Left ventricle myocardium superior (tissue), 1 donor: Measurements from ENCODE around the gene SPSB3. TPM values are rescaled to one million over a fixed set of nuclear protein-coding genes. Genes with fewer than 3 reads are reported as not detected.
A peak's percentile ranks its signal among the peaks of the same experiment; 100 is the strongest.

Experiments used
- ATAC-seq: fragments of 200-7000 bp; cut with Tn5 transposase; one replicate; pipeline ENCODE4 v1.9.1; 2020; ENCODE audit warnings: mild to moderate bottlenecking, moderate library complexity
- DNase-seq: peaks from one replicate; pipeline ENCODE4 v3.0.0-alpha.2; 2020
- intact Hi-C: fragments of 100-400 bp; cut with micrococcal nuclease; formaldehyde crosslinking; loops from one replicate; pipeline ENCODE4 v1.11.0; 2022
- long read RNA-seq: library from polyadenylated mRNA; unstranded; transcript quantifications from one replicate; pipeline ENCODE4 v2.0.0, GENCODE V29; 2021
- total RNA-seq: library from RNA; stranded (reverse); fragmentation: NEBNext Ultra II Directional; extraction: Animal tissue kit (Norgen Biotek cat#: 25700); gene quantifications from one replicate; pipeline ENCODE4 v1.2.1, GENCODE V29; 2021
- donor health status: DM: no; HTN: yes; CAD: no; lungs with severe emphysema.

Gene SPSB3
- 40.8 TPM for total RNA-seq
- long read RNA-seq, transcript SPSB3-209 (6 exons, 1,628 nt) = minor isoform, 31 of 232 reads
- long read RNA-seq, transcript SPSB3-208 (7 exons, 1,784 nt) = major isoform, 105 of 232 reads
- long read RNA-seq, transcript SPSB3-202 (5 exons, 1,509 nt) = minor isoform, 12 of 232 reads
- long read RNA-seq, transcript SPSB3-201 (6 exons, 1,449 nt) = minor isoform, 29 of 232 reads
- long read RNA-seq, partial matches to known transcripts = 15 of 232 reads
- long read RNA-seq, other reads (novel, unspliced or antisense) = 36 of 232 reads

DNA sequence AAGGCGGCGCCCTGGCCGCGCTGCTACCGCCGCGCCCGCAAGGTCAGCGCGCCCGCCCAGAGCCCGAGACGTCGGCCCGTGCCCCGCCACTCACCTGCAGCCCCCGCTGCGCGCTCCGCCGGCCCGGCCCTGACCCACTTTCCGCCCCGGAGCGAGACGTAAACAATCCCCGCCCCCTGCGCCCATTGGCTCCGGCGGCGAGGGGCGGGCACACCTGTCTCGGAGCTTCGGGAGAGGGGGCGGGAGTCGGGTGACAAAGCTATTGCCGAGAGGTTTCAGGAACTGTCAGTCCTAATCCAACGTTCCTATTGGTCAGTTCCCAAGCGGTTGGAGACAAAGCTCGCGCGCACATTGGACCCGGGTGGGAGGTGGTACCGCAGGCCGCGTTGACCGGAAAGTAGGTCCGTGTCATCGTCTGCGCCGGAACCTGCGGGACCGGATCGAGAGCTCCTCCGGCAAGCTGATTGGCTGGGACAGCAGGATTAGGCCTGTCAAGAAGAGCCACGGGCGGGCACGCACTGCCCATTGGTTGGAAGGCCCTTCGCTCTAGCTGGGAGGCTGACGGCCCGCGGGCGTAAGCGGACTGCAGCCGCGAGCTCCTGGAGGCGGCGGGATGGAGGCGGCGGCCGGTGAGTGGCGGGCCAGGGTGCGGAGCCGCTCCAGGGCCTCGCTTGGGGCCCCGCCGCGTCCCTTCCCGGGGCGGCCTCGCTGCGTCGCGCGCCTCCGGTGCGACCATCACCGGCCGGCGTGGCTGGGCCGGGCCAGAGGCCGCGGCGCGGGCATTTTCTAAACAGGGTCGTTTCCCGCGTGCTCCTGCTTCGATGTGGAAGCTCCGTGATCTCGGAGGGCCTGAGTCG is at the start of gene SPSB3, which contains the start of gene NUBP2:
Gene SPSB3, minus strand, starts transcription at position 164 of the 857 bp plus-strand sequence. CDS start 1,088 bp downstream, outside the sequence.
Gene NUBP2, plus strand, starts transcription at position 553 of the 857 bp plus-strand sequence. Its CDS starts 61 bp downstream, at position 614.
- intact Hi-C loops = no loop called here
- DNase-seq = peak; percentile 100
- ATAC-seq = peak; percentile 93

DNA sequence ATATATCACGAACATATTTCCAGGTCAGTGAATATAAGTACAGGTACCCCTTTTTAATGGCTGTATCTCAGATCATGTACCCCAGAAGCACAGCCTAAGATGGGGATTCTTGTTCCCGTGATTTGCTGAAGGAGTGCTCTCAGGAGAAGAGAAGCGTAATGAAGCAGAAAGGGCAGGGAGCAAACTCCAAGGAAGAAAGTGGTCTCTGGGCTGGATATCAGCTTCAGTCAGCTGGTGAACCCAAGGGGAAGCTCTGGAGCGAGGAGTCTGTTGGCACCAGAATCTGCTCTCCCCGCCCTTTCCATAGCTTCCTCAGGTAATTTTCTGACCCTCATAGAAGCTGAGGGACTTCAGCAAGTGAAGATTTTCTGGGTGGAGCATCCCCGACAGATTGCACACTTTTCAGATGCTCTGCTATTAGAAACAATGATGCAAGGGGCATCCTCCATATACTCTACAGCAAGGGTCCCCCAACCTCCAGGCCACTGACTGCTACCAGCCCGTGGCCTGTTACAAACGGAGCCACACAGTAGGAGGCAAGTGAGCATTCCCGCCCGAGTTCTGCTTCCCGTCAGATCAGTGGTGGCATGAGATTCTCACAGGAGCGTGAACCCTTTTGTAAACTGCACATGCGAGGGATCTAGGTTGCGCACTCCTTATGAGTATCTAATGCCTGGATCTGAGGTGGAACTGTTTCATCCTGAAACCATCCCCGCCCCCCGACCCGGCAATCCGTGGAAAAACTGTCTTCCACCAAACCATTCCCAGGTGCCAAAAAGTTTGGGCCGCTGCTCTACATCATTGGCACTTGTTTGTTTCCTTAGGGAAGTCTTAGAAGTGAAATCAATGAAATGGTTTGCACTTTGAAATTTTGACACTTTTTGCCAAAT is 49.1 kb upstream of the SPSB3 start:
- intact Hi-C loops = no loop called here
- no peak for DNase-seq
- ATAC-seq = no peak

DNA sequence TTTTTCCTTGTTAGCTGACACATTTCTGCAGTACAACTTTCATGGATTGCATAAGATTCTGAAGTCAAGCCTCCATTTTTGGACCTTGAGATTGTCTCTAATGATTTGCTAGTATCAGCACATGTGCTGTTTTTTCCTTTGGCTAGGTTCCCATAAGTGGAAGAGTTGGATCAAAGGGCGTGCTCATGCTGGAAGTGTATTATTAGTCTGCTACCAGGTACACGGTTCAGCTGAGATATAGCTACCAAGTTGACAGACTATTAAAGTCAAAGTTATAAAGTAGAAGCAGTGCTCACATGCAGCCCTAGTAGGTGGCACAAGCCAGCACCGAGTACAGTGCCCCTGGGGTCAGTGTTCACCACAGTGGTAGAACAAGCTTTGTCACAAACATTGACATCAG is 47.8 kb upstream of the SPSB3 start:
- intact Hi-C loops = no loop called here
- no peak for DNase-seq
- ATAC-seq = no peak

DNA sequence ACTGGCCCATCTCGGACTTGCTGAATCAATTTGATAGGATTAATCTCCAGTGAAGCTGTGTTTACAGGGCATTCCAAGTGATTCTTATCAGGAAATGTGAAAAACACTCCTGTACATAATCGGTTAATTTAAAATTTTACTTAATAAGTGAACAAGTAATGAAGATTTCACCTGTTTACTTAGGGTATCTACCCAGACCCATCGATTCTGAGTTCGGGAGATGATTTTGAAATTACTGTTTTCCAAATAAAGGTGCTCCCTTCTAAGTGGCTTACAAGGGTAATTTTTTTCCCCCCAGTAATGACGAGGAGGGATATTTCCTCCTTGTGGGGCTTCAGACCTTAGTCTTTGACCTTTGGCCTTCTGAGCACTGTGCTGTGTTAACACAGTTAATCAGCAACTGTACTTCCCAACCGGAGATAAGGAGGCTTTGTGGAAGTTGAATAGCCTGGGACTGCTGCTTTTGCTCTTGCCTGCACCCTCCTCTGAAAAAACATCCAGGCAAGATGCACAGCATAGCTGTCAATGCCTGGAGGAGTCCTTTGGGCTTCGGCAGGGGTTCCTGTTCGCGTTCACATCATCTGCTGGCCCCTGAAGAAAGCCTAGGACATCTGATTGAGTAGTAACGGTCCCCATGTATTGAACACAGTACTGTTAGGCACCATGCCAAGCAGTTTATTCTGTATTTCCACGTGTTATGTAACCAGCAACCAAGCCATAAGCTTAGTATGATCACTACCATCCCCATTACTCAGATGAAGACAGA is 46.5 kb upstream of the SPSB3 start:
- no peak for ATAC-seq
- intact Hi-C loops = no loop called here
- no peak for DNase-seq

DNA sequence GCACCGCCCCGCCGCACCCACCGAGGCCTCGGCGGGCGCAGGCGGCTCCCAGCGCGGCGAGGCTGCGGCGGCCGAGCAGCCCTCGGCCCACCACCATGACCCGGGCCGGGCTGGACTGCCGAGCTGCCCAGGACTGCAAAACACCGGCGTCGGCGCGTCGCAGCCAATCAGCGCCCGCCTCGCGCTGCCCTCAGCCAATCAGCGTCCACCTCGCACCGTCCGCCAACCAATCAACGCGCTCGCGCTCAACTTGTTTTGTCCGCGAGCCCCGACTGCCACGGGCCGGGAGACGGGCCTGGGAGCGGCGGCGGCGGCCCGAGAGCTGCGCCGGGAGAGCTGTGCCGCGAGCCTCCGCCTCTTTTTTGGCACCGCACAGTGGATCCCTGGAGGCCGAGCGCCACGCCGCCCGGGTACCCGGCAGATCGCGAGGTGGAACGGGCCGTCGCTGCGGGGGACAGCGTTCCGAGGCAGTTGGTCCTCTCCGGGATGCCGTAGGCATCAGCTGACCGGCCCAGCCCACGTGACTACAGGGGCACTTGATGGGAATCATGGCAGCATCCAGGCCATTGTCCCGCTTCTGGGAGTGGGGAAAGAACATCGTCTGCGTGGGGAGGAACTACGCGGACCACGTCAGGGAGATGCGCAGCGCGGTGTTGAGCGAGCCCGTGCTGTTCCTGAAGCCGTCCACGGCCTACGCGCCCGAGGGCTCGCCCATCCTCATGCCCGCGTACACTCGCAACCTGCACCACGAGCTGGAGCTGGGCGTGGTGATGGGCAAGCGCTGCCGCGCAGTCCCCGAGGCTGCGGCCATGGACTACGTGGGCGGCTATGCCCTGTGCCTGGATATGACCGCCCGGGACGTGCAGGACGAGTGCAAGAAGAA is 44.6 kb upstream of the SPSB3 start, which contains the start of the genes FAHD1 and HAGH:
Gene FAHD1, plus strand, starts transcription at position 516 of the 883 bp plus-strand sequence. Its CDS starts 33 bp downstream, at position 549.
Gene HAGH, minus strand, starts transcription at position 135 of the 883 bp plus-strand sequence. Its CDS starts 38 bp downstream, at position 97.
- ATAC-seq (peak; percentile 95), DNase-seq (peak; percentile 97)
- intact Hi-C loops = no loop called here

DNA sequence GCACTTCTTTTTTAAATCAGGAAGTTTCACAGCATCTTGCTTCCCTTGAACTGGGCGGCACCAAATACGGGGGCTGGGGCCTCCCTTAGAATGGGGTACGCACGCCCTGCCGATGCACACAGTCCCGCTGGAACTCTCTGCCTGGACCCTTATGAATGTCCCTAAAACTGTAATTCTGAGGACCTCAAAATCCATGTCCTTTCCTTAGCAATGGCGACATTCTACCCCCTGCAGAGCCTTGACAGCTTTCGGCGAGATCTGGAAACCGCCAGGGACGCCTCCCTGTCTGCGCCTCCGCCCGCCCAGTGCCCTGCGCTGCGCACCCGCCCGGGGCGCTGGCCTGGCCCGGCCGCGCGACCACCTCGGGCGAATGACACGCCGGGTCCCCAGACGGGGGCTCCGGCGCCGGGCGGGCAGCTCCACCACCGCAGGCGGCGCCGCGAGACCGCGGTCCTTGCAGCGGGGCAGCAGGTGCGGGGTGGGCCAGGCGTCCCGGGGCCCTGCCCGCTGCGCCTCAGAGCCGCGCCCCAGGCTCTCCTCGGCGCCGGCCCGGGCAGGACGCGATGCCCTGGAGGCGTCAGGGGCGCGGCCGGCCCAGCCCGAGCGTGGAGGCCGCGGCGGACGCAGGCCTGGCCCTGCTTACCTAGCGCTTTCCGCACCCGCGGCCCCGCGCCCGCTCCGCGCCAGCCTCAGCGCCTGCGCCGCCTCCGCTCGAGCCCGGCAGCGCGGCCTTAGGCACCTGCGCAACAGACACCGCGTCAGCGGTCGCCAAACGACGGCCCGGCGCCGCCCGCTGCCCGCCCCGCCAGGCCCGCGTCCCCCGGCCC is 43.7 kb upstream of the SPSB3 start:
- DNase-seq = peak; percentile 81
- peak; percentile 15 for ATAC-seq
- intact Hi-C loops = no loop called here

DNA sequence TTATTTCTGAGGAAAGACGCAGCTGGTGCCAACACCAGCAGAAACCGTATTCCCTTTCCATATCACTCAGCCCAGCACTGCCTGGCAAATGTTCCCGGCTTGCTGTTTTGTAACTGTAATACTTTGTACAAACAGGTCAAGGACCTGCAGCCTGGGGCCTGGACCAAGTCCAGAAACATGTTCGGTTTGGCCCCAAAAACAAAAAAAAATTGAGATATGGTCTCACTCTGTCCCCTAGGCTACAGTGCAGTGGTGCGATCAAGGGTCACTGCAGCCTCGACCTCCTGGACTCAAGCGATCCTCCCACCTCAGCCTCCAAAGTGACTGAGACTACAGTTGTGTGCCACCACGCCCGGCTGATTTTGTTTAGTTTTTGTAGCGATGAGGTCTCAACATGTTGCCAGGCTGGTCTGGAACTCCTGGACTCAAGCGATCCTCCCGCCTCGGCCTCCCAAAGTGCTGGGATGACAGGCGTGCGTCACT is 43.1 kb upstream of the SPSB3 start:
- DNase-seq (no peak), ATAC-seq (no peak)
- intact Hi-C loops = no loop called here

DNA sequence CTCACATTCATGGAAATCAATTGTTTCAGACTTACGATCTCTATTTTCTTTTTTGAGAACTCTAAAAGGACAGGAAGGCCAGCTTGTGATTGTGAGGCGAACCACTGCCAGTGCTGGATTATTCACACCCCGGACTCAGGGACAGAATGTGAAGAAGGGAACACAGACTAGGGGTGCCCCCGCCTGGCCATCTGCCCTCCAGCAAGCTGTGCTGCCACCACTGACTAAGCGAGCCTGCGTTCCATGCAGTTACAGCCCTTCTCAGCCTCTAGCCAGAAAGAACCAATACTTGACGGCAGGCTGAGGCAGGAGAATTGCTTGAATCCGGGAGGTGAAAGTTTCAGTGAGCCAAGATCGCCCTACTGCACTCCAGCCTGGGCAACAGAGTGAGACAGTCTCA is 41.5 kb upstream of the SPSB3 start:
- intact Hi-C loops = no loop called here
- DNase-seq = peak; percentile 53
- no peak for ATAC-seq

DNA sequence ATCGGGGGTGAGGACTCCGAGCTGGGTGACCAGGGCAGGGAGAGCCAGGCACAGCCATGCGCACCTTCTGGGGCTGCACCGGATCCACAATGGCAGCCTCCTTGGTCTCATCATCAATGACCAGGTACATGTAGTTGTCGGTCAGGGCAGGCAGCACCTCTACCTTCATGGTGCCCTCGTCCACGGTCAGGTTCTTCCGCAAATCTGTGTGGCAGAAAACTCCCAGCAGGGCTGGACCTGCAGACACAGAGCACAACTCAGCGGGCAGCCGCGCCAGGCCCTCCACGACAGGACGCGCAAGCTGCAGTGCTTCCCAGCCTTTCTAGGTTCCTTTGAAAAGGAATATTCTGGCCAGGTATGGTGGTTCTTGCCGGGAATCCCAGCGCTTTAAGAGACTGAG is 40.4 kb upstream of the SPSB3 start:
- intact Hi-C loops = no loop called here
- no peak for ATAC-seq
- no peak for DNase-seq

DNA sequence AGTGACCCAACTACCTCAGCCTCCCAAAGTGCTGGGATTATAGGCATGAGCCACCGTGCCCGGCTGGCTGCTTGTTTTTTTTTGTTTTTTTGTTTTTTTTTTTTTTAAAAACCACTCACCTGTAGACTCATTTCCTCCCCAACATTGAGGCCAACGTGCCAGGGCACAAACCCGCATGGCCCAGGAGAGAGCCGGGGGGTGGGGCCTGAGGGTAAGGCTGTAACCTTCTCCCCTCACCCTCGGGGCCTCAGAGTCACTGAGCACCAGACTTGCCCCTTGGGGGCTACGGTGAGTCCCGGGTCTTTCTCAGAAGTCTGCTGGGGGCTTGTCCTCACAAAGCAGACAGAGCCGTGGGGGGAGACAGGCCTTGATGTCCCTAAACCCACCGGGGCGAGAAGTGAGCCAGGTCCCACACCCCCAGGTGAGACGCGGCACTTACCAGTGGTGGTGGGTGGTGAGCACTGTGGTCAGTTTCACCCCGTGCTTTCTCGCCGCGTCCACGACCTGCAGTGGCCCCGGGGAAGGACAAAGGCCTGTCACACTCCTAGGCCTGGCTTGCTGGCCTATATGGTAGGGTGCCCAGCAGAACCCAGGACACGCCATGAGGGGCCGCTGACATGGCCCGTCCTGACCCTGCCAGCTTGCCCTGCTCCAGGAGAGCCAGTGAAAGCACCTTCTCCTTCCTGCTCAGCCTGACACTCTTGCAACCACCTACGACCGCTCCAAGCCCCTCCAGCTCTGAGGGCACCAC is 39.7 kb upstream of the SPSB3 start:
- ATAC-seq (no peak), DNase-seq (no peak)
- intact Hi-C loops = no loop called here

DNA sequence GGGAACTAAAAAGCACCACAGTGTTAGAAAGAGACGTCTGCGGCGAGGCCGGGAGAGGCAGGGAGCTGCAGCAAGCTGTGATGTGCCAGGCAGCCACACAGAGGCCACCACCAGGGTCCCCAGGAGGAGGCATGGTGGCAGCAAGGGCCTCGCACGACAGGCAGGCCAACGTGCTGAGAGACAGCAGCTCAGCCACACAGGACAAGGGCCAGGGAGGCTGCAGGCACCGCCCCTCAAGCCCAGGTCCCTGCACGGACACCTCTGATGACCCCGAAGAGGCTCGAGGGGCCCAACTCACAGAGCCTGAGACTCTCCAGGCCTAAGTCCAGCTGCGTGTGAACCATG is 38.5 kb upstream of the SPSB3 start:
- intact Hi-C loops = no loop called here
- ATAC-seq = no peak
- DNase-seq = no peak

DNA sequence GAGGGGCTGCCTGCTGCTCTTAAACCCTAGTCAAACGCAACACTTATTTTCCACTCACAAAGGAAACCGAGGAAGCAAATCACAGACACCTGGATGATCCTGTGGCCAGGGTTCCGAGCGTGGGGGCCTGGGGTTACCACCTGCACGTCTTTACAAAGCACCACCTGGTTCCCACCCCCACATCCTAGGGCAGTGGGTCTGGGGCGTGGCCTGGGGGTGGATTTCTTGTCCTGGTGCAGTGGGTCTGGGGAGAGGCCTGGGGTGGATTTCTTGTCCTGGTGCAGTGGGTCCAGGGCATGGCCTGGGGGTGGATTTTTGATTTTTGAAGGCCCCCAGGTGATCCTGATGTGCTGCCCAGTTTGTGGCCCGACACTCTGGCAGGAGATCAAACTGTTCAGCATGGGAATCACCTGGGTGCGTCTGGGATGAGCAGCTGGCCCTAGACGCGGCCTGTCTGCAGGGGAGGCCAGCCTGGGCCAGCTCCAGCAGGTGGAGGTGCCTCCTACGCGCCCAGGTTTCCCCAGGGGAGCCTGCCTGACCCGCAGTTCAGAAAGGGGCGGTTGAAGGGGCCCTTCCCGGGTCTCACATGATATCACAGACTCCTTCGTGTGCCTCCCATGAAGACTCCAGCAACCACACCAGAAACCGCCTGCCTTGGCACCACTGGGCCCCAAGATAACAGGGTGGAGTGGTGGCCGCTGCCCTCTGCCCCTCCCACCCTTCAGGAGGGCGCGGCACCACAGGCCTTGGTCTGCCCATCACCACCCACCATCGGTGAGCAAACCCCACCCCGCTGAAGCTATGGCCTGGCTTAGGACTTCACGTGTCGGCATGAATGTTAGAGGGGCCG is 38.0 kb upstream of the SPSB3 start:
- DNase-seq (no peak), ATAC-seq (no peak)
- intact Hi-C loops = no loop called here

DNA sequence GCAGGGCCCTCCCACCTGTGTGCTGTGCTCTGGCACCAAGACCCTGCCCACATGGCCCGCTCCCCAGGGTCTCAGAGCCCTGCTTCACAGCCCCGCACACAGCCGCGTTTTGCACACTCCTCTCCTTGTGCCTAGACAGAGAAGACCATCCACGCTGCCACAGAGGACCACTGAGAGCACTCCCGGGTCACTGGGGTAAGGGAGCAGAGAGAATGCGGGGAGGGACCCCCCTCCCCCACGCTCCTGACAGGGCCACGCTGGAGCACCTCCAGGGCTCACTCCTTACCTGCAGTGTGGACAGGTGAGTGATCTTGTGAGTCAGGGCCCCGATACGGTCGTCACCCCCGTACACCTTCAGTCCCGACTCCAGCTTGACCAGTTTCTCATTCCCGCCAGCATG is 37.2 kb upstream of the SPSB3 start:
- DNase-seq = no peak
- intact Hi-C loops = no loop called here
- no peak for ATAC-seq

DNA sequence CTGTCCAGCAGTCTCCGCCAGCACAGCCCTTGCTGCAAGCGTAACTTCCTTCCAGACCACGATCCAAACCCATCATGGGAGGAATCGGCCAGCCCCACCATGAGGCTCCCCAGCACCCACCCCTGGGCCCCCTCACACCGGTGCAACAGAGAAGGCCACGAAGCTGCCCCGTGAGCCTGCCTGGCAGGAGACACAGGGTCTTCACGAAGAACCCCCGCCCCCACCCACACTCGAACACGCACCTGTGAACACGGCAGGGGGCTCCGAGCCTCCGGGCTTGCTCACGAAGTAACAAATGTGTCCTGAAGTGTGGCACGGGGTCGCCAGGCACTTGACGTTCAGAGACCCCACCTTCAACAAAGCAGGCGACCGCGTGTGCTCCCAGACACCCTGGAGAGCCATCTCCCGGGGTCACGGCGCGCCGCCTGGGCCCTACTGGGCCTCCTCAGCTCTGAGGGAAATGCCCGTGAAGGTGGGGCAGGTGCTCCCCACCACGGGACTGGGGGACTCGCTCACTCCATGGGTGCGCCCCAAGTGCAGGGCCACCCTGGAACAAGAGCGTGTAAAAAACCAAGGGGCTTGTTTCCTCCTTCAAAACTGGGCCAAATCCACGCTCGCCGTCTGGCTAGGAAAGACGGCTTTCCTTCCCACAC is 36.6 kb upstream of the SPSB3 start:
- ATAC-seq = no peak
- DNase-seq = peak; percentile 21

More for the DNA sequence above, 36.6 kb upstream of the SPSB3 start:
- intact Hi-C loops = no loop called here
